ENCODE data around the gene THAP7. TPM values are rescaled to one million over a fixed set of nuclear protein-coding genes. Genes with fewer than 3 reads are reported as not detected.

Gene THAP7
- polyA plus RNA-seq, 1 donor (not counting 4 experiments of a cell fraction or from before 2014, with no cell fraction given) = 10.4 TPM

DNA sequence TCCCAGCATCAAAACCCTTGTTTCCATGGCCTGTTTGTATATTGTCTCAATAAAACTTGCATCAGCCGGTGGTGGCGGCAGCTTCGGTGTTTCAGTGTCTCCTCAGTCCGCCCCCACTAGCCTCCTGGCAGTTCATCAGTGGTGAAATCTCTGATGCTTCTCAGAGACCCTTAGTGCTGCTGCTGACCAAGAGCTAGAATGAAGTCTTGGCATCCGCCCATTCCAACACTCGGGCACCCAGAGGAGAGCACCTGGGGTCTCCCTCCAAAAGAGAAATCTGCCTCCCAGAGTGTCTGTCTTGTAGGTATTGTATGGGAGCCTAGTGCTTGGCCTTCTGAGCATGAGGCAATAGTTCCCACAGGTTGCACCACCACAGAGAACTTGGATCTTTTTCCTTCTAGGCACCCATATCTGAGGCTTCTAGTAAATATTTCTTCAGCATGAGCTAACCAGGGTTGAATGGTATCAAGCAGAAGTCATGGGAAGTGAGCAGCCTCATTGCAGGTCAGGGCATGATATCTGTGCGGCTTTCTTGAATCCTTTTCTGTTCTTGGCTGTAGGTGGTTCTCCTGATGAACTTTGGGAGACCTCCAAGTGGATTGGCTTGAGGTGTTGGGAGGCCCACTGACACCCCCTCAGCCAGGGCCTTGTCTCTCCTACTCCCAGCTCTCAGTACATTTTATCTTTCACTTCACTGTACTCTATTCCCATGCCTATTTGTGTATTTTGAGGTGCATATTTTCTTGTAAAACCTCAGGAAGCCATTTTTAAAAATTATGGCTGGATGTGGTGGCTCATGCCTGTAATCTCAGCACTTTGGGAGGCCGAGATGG is 48.0 kb downstream of the THAP7 start:
- Histone ChIP-seq H3K36me3 (ENCODE audit: control insufficient read depth in 2 of 2, extremely low read depth in 1 of 2, insufficient read depth in 2 of 2, low read length in 2 of 2) (peaks cover 6 to 36% of the 10 kb centered on the region in 2 experiments), H3K4me2 (ENCODE audit: control insufficient read depth, extremely low read depth, insufficient read depth, low read depth, low read length) (peak overlapping the region; percentile 49), H3K9me1 (ENCODE audit: control insufficient read depth, extremely low read depth, insufficient read depth, low read length) (no peaks in the 10 kb centered on the region), H3K4me1 (ENCODE audit: control insufficient read depth, extremely low read depth, insufficient read depth, low read length) (peaks cover 56% of the 10 kb centered on the region), H3K9ac (ENCODE audit: control insufficient read depth, extremely low read depth, insufficient read depth, low read length) (peak overlapping the region; percentile 60), H3K27me3 (ENCODE audit: control insufficient read depth, extremely low read depth, insufficient read depth, low read length) (no peaks in the 10 kb centered on the region), H3K4me3 (ENCODE audit: control insufficient read depth in 2 of 3, extremely low read depth in 1 of 3, insufficient read depth in 2 of 3, low read depth in 1 of 3, low read length in 3 of 3) (peak overlapping the region in 2 of 3 experiments; percentile 2 to 36), H3K27ac (ENCODE audit: control insufficient read depth, insufficient read depth, low read length) (peak overlapping the region; percentile 88), H4K20me1 (ENCODE audit: control insufficient read depth, extremely low read depth, insufficient read depth, low read length) (no peaks in the 10 kb centered on the region), H3K9me3 (ENCODE audit: control insufficient read depth, low read depth, low read length) (no peaks in the 10 kb centered on the region), H3K79me2 (ENCODE audit: control insufficient read depth, insufficient read depth, low read length) (peaks cover 39% of the 10 kb centered on the region), H2AFZ (ENCODE audit: control insufficient read depth, low read length) (no peak overlapping the region)
- no peak for TF ChIP-seq EZH2 (IDR thresholded peaks at IDR 0.05; ENCODE audit: low read length)
- TF ChIP-seq, protein P1, sequence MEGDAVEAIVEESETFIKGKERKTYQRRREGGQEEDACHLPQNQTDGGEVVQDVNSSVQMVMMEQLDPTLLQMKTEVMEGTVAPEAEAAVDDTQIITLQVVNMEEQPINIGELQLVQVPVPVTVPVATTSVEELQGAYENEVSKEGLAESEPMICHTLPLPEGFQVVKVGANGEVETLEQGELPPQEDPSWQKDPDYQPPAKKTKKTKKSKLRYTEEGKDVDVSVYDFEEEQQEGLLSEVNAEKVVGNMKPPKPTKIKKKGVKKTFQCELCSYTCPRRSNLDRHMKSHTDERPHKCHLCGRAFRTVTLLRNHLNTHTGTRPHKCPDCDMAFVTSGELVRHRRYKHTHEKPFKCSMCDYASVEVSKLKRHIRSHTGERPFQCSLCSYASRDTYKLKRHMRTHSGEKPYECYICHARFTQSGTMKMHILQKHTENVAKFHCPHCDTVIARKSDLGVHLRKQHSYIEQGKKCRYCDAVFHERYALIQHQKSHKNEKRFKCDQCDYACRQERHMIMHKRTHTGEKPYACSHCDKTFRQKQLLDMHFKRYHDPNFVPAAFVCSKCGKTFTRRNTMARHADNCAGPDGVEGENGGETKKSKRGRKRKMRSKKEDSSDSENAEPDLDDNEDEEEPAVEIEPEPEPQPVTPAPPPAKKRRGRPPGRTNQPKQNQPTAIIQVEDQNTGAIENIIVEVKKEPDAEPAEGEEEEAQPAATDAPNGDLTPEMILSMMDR (optimal IDR thresholded peaks at IDR 0.05 in 1 of 3, IDR thresholded peaks at IDR 0.05 in 1 of 3, conservative IDR thresholded peaks at IDR 0.05 in 1 of 3; ENCODE audit: extremely low read depth in 1 of 3, insufficient read depth in 2 of 3, low read length in 3 of 3) = no peak
- dilution Hi-C loops (cut with MboI; ENCODE audit: extremely low pct_ligation_motif_present, low sequenced_read_pairs) = no loop called here
- peak; percentile 96 for FAIRE-seq
- peak; percentile 60 for DNase-seq (ENCODE audit: low read depth, low spot score)

DNA sequence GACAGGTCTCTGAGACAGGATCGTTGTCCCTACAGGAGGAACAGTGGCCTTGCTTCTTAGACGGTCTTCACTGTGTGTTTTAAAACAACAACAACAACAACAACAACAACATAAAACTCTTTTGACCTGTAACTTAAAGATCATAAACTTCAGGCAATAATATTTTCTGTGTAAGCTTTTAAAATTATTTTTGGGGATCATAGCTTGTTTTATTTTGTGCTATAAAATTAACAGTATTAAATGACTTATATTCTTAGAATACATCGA is 48.6 kb downstream of the THAP7 start:
- Histone ChIP-seq H3K4me2 (ENCODE audit: control insufficient read depth, extremely low read depth, insufficient read depth, low read depth, low read length) (no peak overlapping the region), H3K4me1 (ENCODE audit: control insufficient read depth, extremely low read depth, insufficient read depth, low read length) (peaks cover 56% of the 10 kb centered on the region), H2AFZ (ENCODE audit: control insufficient read depth, low read length) (no peak overlapping the region), H3K4me3 (ENCODE audit: control insufficient read depth in 2 of 3, extremely low read depth in 1 of 3, insufficient read depth in 2 of 3, low read depth in 1 of 3, low read length in 3 of 3) (no peak overlapping the region), H3K9me3 (ENCODE audit: control insufficient read depth, low read depth, low read length) (no peaks in the 10 kb centered on the region), H3K9me1 (ENCODE audit: control insufficient read depth, extremely low read depth, insufficient read depth, low read length) (no peaks in the 10 kb centered on the region), H3K79me2 (ENCODE audit: control insufficient read depth, insufficient read depth, low read length) (peaks cover 45% of the 10 kb centered on the region), H3K27me3 (ENCODE audit: control insufficient read depth, extremely low read depth, insufficient read depth, low read length) (no peaks in the 10 kb centered on the region), H3K36me3 (ENCODE audit: control insufficient read depth in 2 of 2, extremely low read depth in 1 of 2, insufficient read depth in 2 of 2, low read length in 2 of 2) (peaks cover 7 to 36% of the 10 kb centered on the region in 2 experiments), H3K27ac (ENCODE audit: control insufficient read depth, insufficient read depth, low read length) (peak overlapping the region; percentile 88), H4K20me1 (ENCODE audit: control insufficient read depth, extremely low read depth, insufficient read depth, low read length) (no peaks in the 10 kb centered on the region), H3K9ac (ENCODE audit: control insufficient read depth, extremely low read depth, insufficient read depth, low read length) (peak overlapping the region; percentile 60)
- TF ChIP-seq EZH2 (IDR thresholded peaks at IDR 0.05; ENCODE audit: low read length) = no peak
- TF ChIP-seq, protein P1 (optimal IDR thresholded peaks at IDR 0.05 in 1 of 3, IDR thresholded peaks at IDR 0.05 in 1 of 3, conservative IDR thresholded peaks at IDR 0.05 in 1 of 3; ENCODE audit: extremely low read depth in 1 of 3, insufficient read depth in 2 of 3, low read length in 3 of 3) = no peak
- dilution Hi-C loops (cut with MboI; ENCODE audit: extremely low pct_ligation_motif_present, low sequenced_read_pairs) = no loop called here
- DNase-seq (ENCODE audit: low read depth, low spot score) (no peak), FAIRE-seq (no peak)
